Measurements from ENCODE around the gene CAMTA1. TPM values are rescaled to one million over a fixed set of nuclear protein-coding genes. Genes with fewer than 3 reads are reported as not detected.

Gene CAMTA1
- total RNA-seq, 1 experiment from 2014 or later, result 50.3 TPM

GRCh38 chr1:7401814-7402547 lies 616.7 kb downstream of the CAMTA1 start:
- no peak for TF ChIP-seq CTCF (IDR thresholded peaks at IDR 0.05; ENCODE audit: unreplicated experiment)
- Mint-ChIP-seq H3K4me3 (ENCODE audit: low read depth, unreplicated experiment) (no peak overlapping the region), H3K27me3 (ENCODE audit: unreplicated experiment) (no peaks in the 10 kb centered on the region), H3K4me1 (ENCODE audit: low read depth, unreplicated experiment) (peaks cover 14% of the 10 kb centered on the region), H3K9me3 (ENCODE audit: low read depth, unreplicated experiment) (no peaks in the 10 kb centered on the region), H3K36me3 (ENCODE audit: insufficient read depth, unreplicated experiment) (peaks cover 7% of the 10 kb centered on the region), H3K27ac (ENCODE audit: unreplicated experiment) (peak overlapping the region; percentile 89)
- no TSS peak for BruUV-seq (replicated peaks)
- intact Hi-C loops (cut with micrococcal nuclease; ENCODE audit: unreplicated experiment), result loop anchor here (5.0 kb wide), 1 partner anchor 135 kb away; no protein-coding TSS in a partner anchor
- peak; percentile 59 for DNase-seq
- CTCF ChIA-PET, result no interaction called here

GRCh38 chr1:7402548-7402850 lies 617.2 kb downstream of the CAMTA1 start:
- peak overlapping the region; percentile 89 for H3K27ac Mint-ChIP-seq (ENCODE audit: unreplicated experiment)
- intact Hi-C loops (cut with micrococcal nuclease; ENCODE audit: unreplicated experiment), result loop anchor here (5.0 kb wide), 1 partner anchor 135 kb away; no protein-coding TSS in a partner anchor
- H3K9me3 Mint-ChIP-seq (ENCODE audit: low read depth, unreplicated experiment), result no peaks in the 10 kb centered on the region
- no TSS peak for BruUV-seq (replicated peaks)
- H3K27me3 Mint-ChIP-seq (ENCODE audit: unreplicated experiment), result no peaks in the 10 kb centered on the region
- no peak for TF ChIP-seq CTCF (IDR thresholded peaks at IDR 0.05; ENCODE audit: unreplicated experiment)
- H3K4me3 Mint-ChIP-seq (ENCODE audit: low read depth, unreplicated experiment), result no peak overlapping the region
- DNase-seq, result no peak
- CTCF ChIA-PET, result no interaction called here
- H3K4me1 Mint-ChIP-seq (ENCODE audit: low read depth, unreplicated experiment), result peaks cover 14% of the 10 kb centered on the region
- H3K36me3 Mint-ChIP-seq (ENCODE audit: insufficient read depth, unreplicated experiment), result peaks cover 7% of the 10 kb centered on the region

GRCh38 chr1:7403265-7404045 lies 618.2 kb downstream of the CAMTA1 start:
- Mint-ChIP-seq H3K4me3 (ENCODE audit: low read depth, unreplicated experiment) (no peak overlapping the region), H3K36me3 (ENCODE audit: insufficient read depth, unreplicated experiment) (peaks cover 7% of the 10 kb centered on the region), H3K27ac (ENCODE audit: unreplicated experiment) (no peak overlapping the region), H3K9me3 (ENCODE audit: low read depth, unreplicated experiment) (no peaks in the 10 kb centered on the region), H3K4me1 (ENCODE audit: low read depth, unreplicated experiment) (peaks cover 14% of the 10 kb centered on the region), H3K27me3 (ENCODE audit: unreplicated experiment) (no peaks in the 10 kb centered on the region)
- BruUV-seq (replicated peaks), result no TSS peak
- no peak for DNase-seq
- TF ChIP-seq CTCF (IDR thresholded peaks at IDR 0.05; ENCODE audit: unreplicated experiment), result no peak
- intact Hi-C loops (cut with micrococcal nuclease; ENCODE audit: unreplicated experiment), result loop anchor here (5.0 kb wide), 1 partner anchor 136 kb away; no protein-coding TSS in a partner anchor
- CTCF ChIA-PET, result no interaction called here

- BruUV-seq (replicated peaks), result no TSS peak
- no peak for TF ChIP-seq CTCF (IDR thresholded peaks at IDR 0.05; ENCODE audit: unreplicated experiment)
- CTCF ChIA-PET, result no interaction called here
- Mint-ChIP-seq H3K9me3 (ENCODE audit: low read depth, unreplicated experiment) (no peaks in the 10 kb centered on the region), H3K27me3 (ENCODE audit: unreplicated experiment) (no peaks in the 10 kb centered on the region), H3K36me3 (ENCODE audit: insufficient read depth, unreplicated experiment) (peaks cover 7% of the 10 kb centered on the region), H3K4me3 (ENCODE audit: low read depth, unreplicated experiment) (no peak overlapping the region), H3K27ac (ENCODE audit: unreplicated experiment) (no peak overlapping the region), H3K4me1 (ENCODE audit: low read depth, unreplicated experiment) (peaks cover 14% of the 10 kb centered on the region)
- no peak for DNase-seq
- intact Hi-C loops (cut with micrococcal nuclease; ENCODE audit: unreplicated experiment), result loop anchor here (5.0 kb wide), 1 partner anchor 137 kb away; no protein-coding TSS in a partner anchor
Measured at GRCh38 chr1:7404046-7404742, 618.9 kb downstream of the CAMTA1 start.
